DLD1 (cell line): Measurements from ENCODE around the gene PLD5.
"Not testable (repeated sequence)": the region's sequence is repeated elsewhere in the genome, so short reads cannot be mapped to it uniquely, and the experiment has no call there.

Source experiments
- in situ Hi-C: cut with HindIII; loops from 2 replicates; pipeline ENCODE4 v1.10.0; 2017; ENCODE audit warnings: low sequenced_read_pairs

PLD5 gene

GRCh38 chr1:242081446-242081845 lies 443.1 kb downstream of the PLD5 start:
- in situ Hi-C loops, result no loop called here

DNA sequence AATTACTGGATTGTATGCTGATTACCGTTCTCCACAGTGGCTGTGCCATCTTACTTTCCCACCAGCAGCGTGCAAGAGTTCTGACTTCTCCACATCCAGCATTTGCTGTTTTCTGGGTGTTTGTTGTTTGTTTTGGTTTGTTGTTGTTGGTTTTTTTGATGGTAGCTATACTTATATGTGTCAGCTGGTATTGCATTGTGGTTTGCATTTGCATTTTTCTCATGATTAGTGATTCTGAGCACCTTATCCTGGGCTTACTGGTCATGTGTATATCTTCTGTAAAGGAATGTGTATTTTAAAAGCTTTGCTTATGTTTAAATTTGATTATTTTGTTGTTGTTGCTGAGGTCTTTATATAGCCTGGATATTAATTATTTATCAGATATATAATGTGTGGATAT lies 458.7 kb downstream of the PLD5 start:
- in situ Hi-C loops, result no loop called here

DNA sequence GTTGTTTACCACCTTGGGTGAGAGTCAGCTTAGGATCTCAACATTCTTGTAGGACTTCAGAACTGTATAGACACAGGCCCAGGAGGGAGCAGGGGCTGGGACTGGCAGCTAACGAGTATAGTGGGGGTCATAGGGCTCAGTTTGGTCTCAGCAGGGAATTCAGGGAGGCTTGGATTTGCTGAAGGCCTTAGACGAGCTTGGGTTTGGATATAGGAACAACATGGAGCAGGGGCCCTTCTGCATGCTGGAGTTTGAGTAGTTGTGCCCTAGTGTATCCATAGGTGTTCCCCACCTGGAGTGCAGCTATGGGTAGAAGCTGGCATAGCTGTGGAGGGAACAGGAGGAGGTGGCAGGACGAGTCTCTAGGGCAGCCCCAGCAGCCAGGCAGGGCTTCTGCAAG lies 462.2 kb downstream of the PLD5 start:
- in situ Hi-C loops, result no loop called here

- in situ Hi-C loops, result no loop called here
Measured at GRCh38 chr1:242059976-242060375, 464.5 kb downstream of the PLD5 start.

DNA sequence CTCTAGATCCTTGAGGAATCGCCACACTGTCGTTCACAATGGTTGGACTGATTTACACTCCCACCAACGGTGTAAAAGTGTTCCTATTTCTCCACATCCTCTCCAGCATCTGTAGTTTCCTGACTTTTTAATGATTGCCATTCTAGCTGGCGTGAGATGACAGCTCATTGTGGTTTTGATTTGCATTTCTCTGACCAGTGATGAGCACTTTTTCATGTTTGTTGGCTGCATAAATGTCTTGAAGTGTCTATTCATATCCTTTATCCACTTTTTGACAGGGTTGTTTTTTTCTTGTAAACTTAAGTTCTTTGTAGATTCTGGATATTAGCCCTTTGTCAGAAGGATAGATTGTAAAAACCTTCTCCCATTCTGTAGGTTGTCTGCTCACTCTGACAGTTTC lies 465.9 kb downstream of the PLD5 start:
- in situ Hi-C loops, result not testable (repeated sequence)

DNA sequence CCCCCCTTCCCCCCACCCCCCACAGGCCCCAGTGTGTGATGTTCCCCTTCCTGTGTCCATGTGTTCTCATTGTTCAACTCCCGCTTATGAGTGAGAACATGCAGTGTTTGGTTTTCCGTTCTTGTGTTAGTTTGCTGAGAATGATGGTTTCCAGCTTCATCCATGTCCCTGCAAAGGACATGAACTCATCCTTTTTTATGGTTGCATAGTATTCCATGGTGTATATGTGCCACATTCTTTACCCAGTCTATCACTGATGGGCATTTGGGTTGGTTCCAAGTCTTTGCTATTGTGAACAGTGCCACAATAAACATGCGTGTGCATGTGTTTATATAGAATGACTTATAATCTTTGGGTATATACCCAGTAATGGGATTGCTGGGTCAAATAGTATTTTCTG lies 466.3 kb downstream of the PLD5 start:
- in situ Hi-C loops, result not testable (repeated sequence)

DNA sequence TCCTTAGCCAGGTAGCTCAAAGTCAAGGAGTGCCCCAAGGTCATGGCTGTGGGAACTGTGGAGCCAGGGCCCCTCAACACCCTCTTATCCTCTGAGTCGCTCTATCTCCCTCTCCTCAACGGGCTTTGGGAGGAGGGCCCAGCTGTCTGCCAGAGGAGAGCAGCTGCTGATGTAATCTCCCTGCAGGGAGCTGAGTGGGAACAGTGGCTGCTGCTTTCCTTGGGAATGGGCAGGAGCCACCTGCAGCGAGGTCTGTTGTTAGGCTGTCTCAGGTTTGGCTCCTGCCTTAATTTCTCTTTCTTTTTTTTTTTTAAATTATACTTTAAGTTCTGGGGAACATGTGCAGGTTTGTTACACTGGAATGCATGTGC lies 466.8 kb downstream of the PLD5 start:
- in situ Hi-C loops, result no loop called here

GRCh38 chr1:242056988-242057744 lies 467.3 kb downstream of the PLD5 start:
- in situ Hi-C loops, result no loop called here

- in situ Hi-C loops, result no loop called here
Measured at GRCh38 chr1:242055749-242056320, 468.7 kb downstream of the PLD5 start.

DNA sequence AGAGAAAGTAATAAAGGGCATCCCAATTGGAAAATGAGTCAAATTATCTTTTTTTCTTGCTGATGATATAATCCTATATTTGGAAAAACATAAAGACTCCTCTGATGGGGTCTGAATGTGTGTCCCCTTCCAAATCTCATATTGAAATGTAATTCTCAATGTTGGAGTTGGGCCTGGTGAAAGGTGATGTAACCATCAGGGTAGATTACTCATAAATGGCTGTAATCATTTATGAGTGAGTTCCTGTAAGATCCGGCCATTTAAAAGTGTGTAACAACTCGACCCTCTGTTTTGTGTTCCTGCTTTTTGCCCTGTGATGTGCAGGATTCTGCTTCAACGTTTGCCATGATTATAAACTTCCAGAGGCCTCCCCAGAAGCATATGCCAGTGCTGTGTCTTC lies 481.3 kb downstream of the PLD5 start:
- in situ Hi-C loops, result no loop called here

GRCh38 chr1:242034392-242034791 lies 490.1 kb downstream of the PLD5 start:
- in situ Hi-C loops, result no loop called here

DNA sequence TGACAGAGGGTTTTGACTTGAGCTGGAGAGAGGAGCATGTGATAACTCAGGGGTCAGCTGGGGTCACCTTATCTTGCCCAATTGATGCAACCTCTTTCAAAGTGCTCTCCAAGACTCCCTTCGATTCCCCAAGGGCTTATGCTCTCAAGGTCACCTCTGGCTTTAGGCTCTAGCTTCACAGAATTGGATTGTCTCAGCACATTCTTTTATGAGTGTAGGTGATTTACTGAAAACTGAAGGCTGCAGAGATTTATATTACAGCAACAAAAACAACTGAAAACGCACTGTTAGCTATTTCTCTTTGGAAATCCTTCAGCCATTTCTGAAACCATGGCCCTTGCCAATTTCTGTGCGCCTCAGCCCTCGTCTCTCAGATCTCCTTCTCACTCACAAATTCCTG lies 491.1 kb downstream of the PLD5 start:
- in situ Hi-C loops, result no loop called here
